H1 (cell line): Measurements from ENCODE around the gene OR6Q1. TPM values are rescaled to one million over a fixed set of nuclear protein-coding genes. Genes with fewer than 3 reads are reported as not detected.

Experiments
- CTCF ChIA-PET: fragments of 300-600 bp; sonication (Branson Sonifier 250); formaldehyde crosslinking; loops from one replicate; lab custom pipeline; 2021; ENCODE audit not compliant: partially characterized antibody; lab: Charles Lee
- POLR2A ChIA-PET: fragments of 300-600 bp; sonication (Branson Sonifier 250); formaldehyde crosslinking; loops from one replicate; lab custom pipeline; 2021; ENCODE audit warnings: inconsistent platforms; ENCODE audit not compliant: partially characterized antibody; lab: Charles Lee
- DNase-seq, 2 experiments: peaks; one replicate each; pipeline versions ENCODE4 v3.0.0 to v3.0.0-alpha.2; 2010 to 2022; ENCODE audit warnings: low spot score in 2 of 2, low read depth in 1 of 2, mixed read lengths in 1 of 2
- FAIRE-seq: peaks from 2 replicates; lab custom pipeline; 2011; peaks lifted over from hg19 to GRCh38; lab: Jason Lieb, UNC
- H2AFZ ChIP-seq: 2 replicates; pipeline ENCODE4 v1.8.1; 2012; ENCODE audit warnings: low read length, inconsistent platforms
- H2AK5ac ChIP-seq: 2 replicates; pipeline ENCODE4 v1.6.1; 2013; ENCODE audit warnings: low read depth, low read length
- H2BK120ac ChIP-seq: replicated peaks from 2 replicates; pipeline ENCODE3; 2013; ENCODE audit warnings: low read depth, low read length, inconsistent platforms
- H2BK12ac ChIP-seq: 2 replicates; pipeline ENCODE4 v1.6.1; 2013; ENCODE audit warnings: low read depth, low read length
- H2BK15ac ChIP-seq: 2 replicates; pipeline ENCODE4 v1.6.1; 2013; ENCODE audit warnings: low read length
- H2BK20ac ChIP-seq: 2 replicates; pipeline ENCODE4 v1.6.1; 2013; ENCODE audit warnings: low read length
- H2BK5ac ChIP-seq: 2 replicates; pipeline ENCODE4 v1.6.1; 2013; ENCODE audit warnings: low read depth, low read length
- H3K14ac ChIP-seq: 2 replicates; pipeline ENCODE4 v1.6.1; 2013; ENCODE audit warnings: inconsistent platforms; ENCODE audit not compliant: insufficient read length
- H3K18ac ChIP-seq: 2 replicates; pipeline ENCODE4 v1.6.1; 2013; ENCODE audit warnings: low read length; ENCODE audit errors: extremely low read depth
- H3K23ac ChIP-seq: 2 replicates; pipeline ENCODE4 v1.6.1; 2013; ENCODE audit warnings: inconsistent platforms; ENCODE audit not compliant: insufficient read length
- H3K23me2 ChIP-seq: 2 replicates; pipeline ENCODE4 v1.6.1; 2013; ENCODE audit warnings: low read depth, low read length
- H3K27ac ChIP-seq: 2 replicates; pipeline ENCODE4 v1.6.1; 2011; ENCODE audit warnings: low read depth, low read length, inconsistent platforms
- H3K27me3 ChIP-seq, 4 experiments: replicated peaks in 1 of 4; 1 replicate in 1 of 4; 2 replicates in 3 of 4; pipeline versions ENCODE4 v1.6.1 to v1.8.1; 2011 to 2013; ENCODE audit warnings: low read length in 3 of 4, mild to moderate bottlenecking in 3 of 4, inconsistent platforms in 2 of 4, mixed read lengths in 2 of 4, moderate library complexity in 1 of 4; ENCODE audit not compliant: control insufficient read depth in 3 of 4, insufficient read depth in 3 of 4; ENCODE audit errors: extremely low read depth in 1 of 4
- H3K36me3 ChIP-seq, 4 experiments: 2 replicates each; pipeline versions ENCODE4 v1.6.1 to v1.8.1; 2011 to 2013; ENCODE audit warnings: mild to moderate bottlenecking in 4 of 4, low read length in 3 of 4, moderate library complexity in 2 of 4, control low read depth in 1 of 4, inconsistent platforms in 1 of 4; ENCODE audit not compliant: insufficient read depth in 4 of 4, control insufficient read depth in 2 of 4
- H3K4ac ChIP-seq: replicated peaks from 2 replicates; pipeline ENCODE3; 2013; ENCODE audit warnings: low read length, low read depth, mixed read lengths, inconsistent platforms; ENCODE audit not compliant: insufficient read length
- H3K4me1 ChIP-seq, 4 experiments: replicated peaks in 1 of 4; 1 replicate in 1 of 4; 2 replicates in 3 of 4; pipeline versions ENCODE4 v1.6.1 to v1.8.1; 2011 to 2013; ENCODE audit warnings: low read length in 3 of 4, inconsistent platforms in 2 of 4, mixed read lengths in 1 of 4; ENCODE audit not compliant: insufficient read depth in 4 of 4, control insufficient read depth in 3 of 4
- H3K4me2 ChIP-seq, 2 experiments: 2 replicates each; pipeline versions ENCODE4 v1.6.1 to v1.8.1; 2011 to 2013; ENCODE audit warnings: low read depth in 2 of 2, low read length in 2 of 2, control low read depth in 1 of 2, inconsistent platforms in 1 of 2, mild to moderate bottlenecking in 1 of 2; ENCODE audit not compliant: insufficient read depth in 1 of 2
- H3K4me3 ChIP-seq, 4 experiments: fragments of 200-600, 300-600 bp in 1 of 4; sonication (generic), shearing (Covaris generic), sonication (Bioruptor Twin) in 1 of 4; 2 replicates each; pipeline versions ENCODE4 v1.5.1 to v1.8.1; 2011 to 2016; ENCODE audit warnings: low read length in 4 of 4, low read depth in 3 of 4, control low read depth in 2 of 4, inconsistent platforms in 2 of 4, mild to moderate bottlenecking in 2 of 4, mixed read lengths in 1 of 4, moderate library complexity in 1 of 4; ENCODE audit not compliant: insufficient read depth in 2 of 4; ENCODE audit errors: extremely low read depth in 1 of 4
- H3K56ac ChIP-seq: replicated peaks from 2 replicates; pipeline ENCODE3; 2013; ENCODE audit warnings: low read depth, mild to moderate bottlenecking, mixed read lengths, low read length, inconsistent platforms; ENCODE audit not compliant: insufficient read length
- H3K79me1 ChIP-seq: 2 replicates; pipeline ENCODE4 v1.6.1; 2013; ENCODE audit warnings: low read depth, low read length, control low read depth
- H3K79me2 ChIP-seq, 2 experiments: 2 replicates each; pipeline versions ENCODE4 v1.6.1 to v1.8.1; 2012 to 2013; ENCODE audit warnings: low read length in 2 of 2, mild to moderate bottlenecking in 2 of 2, inconsistent platforms in 1 of 2; ENCODE audit not compliant: insufficient read depth in 2 of 2, control insufficient read depth in 1 of 2
- H3K9ac ChIP-seq, 4 experiments: replicated peaks in 1 of 4; 1 replicate in 1 of 4; 2 replicates in 3 of 4; pipeline versions ENCODE4 v1.6.1 to v1.8.1; 2011 to 2013; ENCODE audit warnings: low read depth in 3 of 4, low read length in 3 of 4, control low read depth in 2 of 4, mild to moderate bottlenecking in 2 of 4, moderate library complexity in 2 of 4, inconsistent platforms in 1 of 4; ENCODE audit errors: extremely low read depth in 1 of 4
- H3K9me3 ChIP-seq, 2 experiments: 2 replicates each; pipeline versions ENCODE4 v1.6.1 to v1.8.1; 2012 to 2013; ENCODE audit warnings: mild to moderate bottlenecking in 2 of 2, moderate library complexity in 2 of 2, control low read depth in 1 of 2, inconsistent platforms in 1 of 2, low read depth in 1 of 2, low read length in 1 of 2, mixed read lengths in 1 of 2; ENCODE audit not compliant: insufficient read depth in 2 of 2
- H4K20me1 ChIP-seq, 2 experiments: replicated peaks in 1 of 2; 2 replicates each; pipeline versions ENCODE3 to v1.8.1; 2011 to 2013; ENCODE audit warnings: inconsistent platforms in 2 of 2, low read length in 2 of 2, mild to moderate bottlenecking in 1 of 2; ENCODE audit not compliant: insufficient read depth in 2 of 2, control insufficient read depth in 1 of 2
- H4K5ac ChIP-seq: 2 replicates; pipeline ENCODE4 v1.6.1; 2013; ENCODE audit warnings: low read length, low read depth, mixed read lengths, inconsistent platforms; ENCODE audit not compliant: insufficient read length
- H4K8ac ChIP-seq: 2 replicates; pipeline ENCODE4 v1.8.0; 2013; ENCODE audit warnings: mild to moderate bottlenecking, moderate library complexity, low read length, inconsistent platforms; ENCODE audit not compliant: insufficient read depth; ENCODE audit errors: extremely low read depth
- H4K91ac ChIP-seq: replicated peaks from 2 replicates; pipeline ENCODE3; 2013; ENCODE audit warnings: low read length, mixed read lengths, inconsistent platforms; ENCODE audit not compliant: insufficient read length
- BACH1 ChIP-seq: IDR thresholded peaks from 2 replicates; pipeline ENCODE4 v1.6.1; 2012; ENCODE audit warnings: low read length, improper control_type of control experiment
- BCL11A ChIP-seq, 2 experiments: IDR thresholded peaks; one replicate each; pipeline ENCODE4 v1.6.1; 2011; ENCODE audit warnings: low read depth in 2 of 2, low read length in 2 of 2, mild to moderate bottlenecking in 2 of 2
- CBX5 ChIP-seq: fragments of 300-800, 300-1000 bp; sonication (generic); IDR thresholded peaks from 2 replicates; pipeline ENCODE4 v1.7.1; 2016; ENCODE audit warnings: antibody characterized with exemption, low read length, low read depth
- CBX8 ChIP-seq: fragments of 300-800, 300-1000 bp; sonication (generic); IDR thresholded peaks from 2 replicates; pipeline ENCODE4 v1.7.1; 2016; ENCODE audit warnings: low read depth, low read length, borderline replicate concordance
- CHD2 ChIP-seq: IDR thresholded peaks from 2 replicates; pipeline ENCODE4 v1.6.1; 2012; ENCODE audit warnings: low read length, improper control_type of control experiment
- FOSL1 ChIP-seq: IDR thresholded peaks from 2 replicates; pipeline ENCODE4 v1.6.1; 2011; ENCODE audit warnings: mild to moderate bottlenecking, low read depth, low read length, moderate library complexity; ENCODE audit not compliant: insufficient read depth
- GTF2F1 ChIP-seq: IDR thresholded peaks from 2 replicates; pipeline ENCODE4 v1.6.1; 2012; ENCODE audit warnings: low read depth, low read length, improper control_type of control experiment, borderline replicate concordance
- JUN ChIP-seq: IDR thresholded peaks from 2 replicates; pipeline ENCODE4 v1.6.1; 2011; ENCODE audit warnings: low read depth, mild to moderate bottlenecking, improper control_type of control experiment, low read length
- MAX ChIP-seq: IDR thresholded peaks from 2 replicates; pipeline ENCODE4 v1.6.1; 2012; ENCODE audit warnings: inconsistent platforms
- RNF2 ChIP-seq: fragments of 200-900, 300-1000 bp; sonication (generic); IDR thresholded peaks from 2 replicates; pipeline ENCODE4 v1.7.1; 2016; ENCODE audit warnings: borderline replicate concordance, low read depth, mild to moderate bottlenecking, antibody characterized with exemption, low read length; ENCODE audit not compliant: poor library complexity, severe bottlenecking; ENCODE audit errors: missing control alignments
- SIRT6 ChIP-seq: IDR thresholded peaks from one replicate; pipeline ENCODE4 v1.7.1; 2012; ENCODE audit warnings: low read length, inconsistent platforms
- SP2 ChIP-seq: IDR thresholded peaks from 2 replicates; pipeline ENCODE4 v1.6.1; 2012; ENCODE audit warnings: mild to moderate bottlenecking, low read length, inconsistent platforms
- TBP ChIP-seq: IDR thresholded peaks from 2 replicates; pipeline ENCODE4 v1.6.1; 2011; ENCODE audit warnings: low read depth, low read length, improper control_type of control experiment
- YY1 ChIP-seq: IDR thresholded peaks from 2 replicates; pipeline ENCODE4 v1.6.1; 2011; ENCODE audit warnings: low read depth, mild to moderate bottlenecking, low read length
- long read RNA-seq, 2 experiments: library from RNA in 1 of 2; library from capped mRNA in 1 of 2; stranded (forward); transcript quantifications; one replicate each; pipeline ENCODE4 v2.0.0, GENCODE V29; 2021; ENCODE audit warnings: inconsistent platforms in 1 of 2
- polyA minus RNA-seq, 3 experiments: library from RNA; depleted of rRNA, polyadenylated mRNA; stranded (reverse); fragments of >200 nt; gene quantifications; 1 replicate in 2 of 3; 2 replicates in 1 of 3; pipeline ENCODE4 v1.2.3, GENCODE V29; 2011
- polyA plus RNA-seq, 7 experiments: library from polyadenylated mRNA; depleted of rRNA in 3 of 7; stranded (reverse) in 5 of 7; unstranded in 2 of 7; fragments of >200 nt in 5 of 7; fragments of 200-250 nt in 2 of 7; gene quantifications; 1 replicate in 5 of 7; 2 replicates in 1 of 7; 4 replicates in 1 of 7; pipeline versions ENCODE4 v1.2.1 to v1.2.3, GENCODE V29; 2011 to 2013; ENCODE audit warnings: missing spikeins in 2 of 7, mixed read lengths in 2 of 7
- total RNA-seq: library from RNA; stranded (reverse); fragmentation: NEBNext Ultra II Directional; extraction: Animal tissue kit (Norgen Biotek cat#: 25700); gene quantifications from 2 replicates; pipeline ENCODE4 v1.2.1, GENCODE V29; 2021

The OR6Q1 gene
- total RNA-seq, result not detected in 2 replicates
- not detected in 2 replicates for polyA plus RNA-seq (2011; rRNA removed)
- polyA plus RNA-seq (2011; cell fraction: cytosol; rRNA removed), result not detected
- polyA plus RNA-seq (2011; cell fraction: nucleus; rRNA removed), result not detected
- not detected in 4 replicates for polyA plus RNA-seq (2012, experiment 1 of 2)
- polyA plus RNA-seq (2012, experiment 2 of 2), result not detected
- not detected for polyA plus RNA-seq (2013, experiment 1 of 2)
- polyA plus RNA-seq (2013, experiment 2 of 2), result not detected
- polyA minus RNA-seq (2011; rRNA and poly(A)+ RNA removed), result not detected in 2 replicates
- not detected for polyA minus RNA-seq (2011; cell fraction: cytosol; rRNA and poly(A)+ RNA removed)
- not detected for polyA minus RNA-seq (2011; cell fraction: nucleus; rRNA and poly(A)+ RNA removed)
- long read RNA-seq, experiment 1, result 0 reads
- long read RNA-seq, experiment 2, result 0 reads

GRCh38 chr11:58030653-58031052 is at the start of gene OR6Q1:
Gene OR6Q1 (plus strand): TSS chr11:58030953. CDS start chr11:58030953, 0 bp downstream.
- no peak within 1 kb of the TSS for H2BK15ac ChIP-seq
- H3K79me2 ChIP-seq, result no peaks in the 10 kb centered on the region
- H3K27me3 ChIP-seq, result no peaks in the 10 kb centered on the region
- no peak within 1 kb of the TSS for H4K8ac ChIP-seq
- H4K5ac ChIP-seq, result no peak within 1 kb of the TSS
- no peak within 1 kb of the TSS for H3K23ac ChIP-seq
- no peak within 1 kb of the TSS for H3K9ac ChIP-seq
- H3K4me3 ChIP-seq, result no peak within 1 kb of the TSS
- H3K4ac ChIP-seq, result no peak within 1 kb of the TSS
- no peak within 1 kb of the TSS for H2BK12ac ChIP-seq
- H3K36me3 ChIP-seq, result no peaks in the 10 kb centered on the region
- H2AK5ac ChIP-seq, result no peak within 1 kb of the TSS
- H3K4me1 ChIP-seq, result no peaks in the 10 kb centered on the region
- no peak for FAIRE-seq
- DNase-seq, result no peak
- no peaks in the 10 kb centered on the region for H3K9me3 ChIP-seq
- TF ChIP-seq YY1 (no peak), MAX (no peak), GTF2F1 (no peak), JUN (no peak), CBX8 (no peak), FOSL1 (no peak), BACH1 (no peak), BCL11A (IDR thresholded peaks at IDR 0.05; ENCODE audit: low read depth in 2 of 2, low read length in 2 of 2) (no peak), CHD2 (no peak), SIRT6 (no peak), TBP (no peak), CBX5 (no peak), RNF2 (no peak), SP2 (no peak)
- no peak within 1 kb of the TSS for H2AFZ ChIP-seq
- H2BK20ac ChIP-seq, result no peak within 1 kb of the TSS
- ChIA-PET CTCF (interaction anchor here (0.5 to 1.4 kb wide), 3 partner anchors 11 to 51 kb away, joined by 3 to 5 read pairs (median 3); no protein-coding TSS in a partner anchor), POLR2A (interaction anchor here (0.6 kb wide), 1 partner anchor 434 kb away, joined by 3 read pairs; no protein-coding TSS in a partner anchor)
- H2BK120ac ChIP-seq, result no peak within 1 kb of the TSS
- no peak within 1 kb of the TSS for H3K4me2 ChIP-seq
- no peaks in the 10 kb centered on the region for H4K20me1 ChIP-seq
- no peak within 1 kb of the TSS for H3K27ac ChIP-seq
- H3K14ac ChIP-seq, result no peak within 1 kb of the TSS
- H3K56ac ChIP-seq, result no peak within 1 kb of the TSS
- no peak within 1 kb of the TSS for H3K18ac ChIP-seq
- H3K23me2 ChIP-seq, result 0 out of 2 replicates have a peak, but pooled peaks cover 2% of the 10 kb centered on the region
- no peaks in the 10 kb centered on the region for H3K79me1 ChIP-seq
- H2BK5ac ChIP-seq, result no peak within 1 kb of the TSS
- H4K91ac ChIP-seq, result no peak within 1 kb of the TSS
